H9 (cell line): Measurements from ENCODE around the gene ARHGAP26. TPM values are rescaled to one million over a fixed set of nuclear protein-coding genes. Genes with fewer than 3 reads are reported as not detected.

Experiments used
- DNase-seq: peaks from one replicate; pipeline ENCODE4 v3.0.0-alpha.2; 2017
- H2AFZ ChIP-seq: one replicate; pipeline ENCODE4 v1.6.1; 2013; ENCODE audit warnings: mild to moderate bottlenecking, low read length, control low read depth, moderate library complexity
- H2AK5ac ChIP-seq: 2 replicates; pipeline ENCODE4 v1.6.1; 2013; ENCODE audit warnings: low read length, control low read depth, mixed read lengths; ENCODE audit not compliant: insufficient read length
- H2BK120ac ChIP-seq: one replicate; pipeline ENCODE4 v1.6.1; 2013; ENCODE audit warnings: low read depth, mild to moderate bottlenecking, low read length, control low read depth, inconsistent platforms; ENCODE audit not compliant: poor library complexity, severe bottlenecking
- H2BK12ac ChIP-seq: 2 replicates; pipeline ENCODE4 v1.6.1; 2013; ENCODE audit warnings: low read length, control low read depth, mixed read lengths, low read depth; ENCODE audit not compliant: insufficient read length
- H2BK15ac ChIP-seq: 2 replicates; pipeline ENCODE4 v1.6.1; 2013; ENCODE audit warnings: low read depth, low read length, control low read depth
- H2BK20ac ChIP-seq: one replicate; pipeline ENCODE4 v1.6.1; 2013; ENCODE audit warnings: low read depth, mild to moderate bottlenecking, low read length, control low read depth, inconsistent platforms; ENCODE audit not compliant: poor library complexity, severe bottlenecking
- H2BK5ac ChIP-seq: 2 replicates; pipeline ENCODE4 v1.6.1; 2013; ENCODE audit warnings: low read length, control low read depth, mixed read lengths; ENCODE audit not compliant: insufficient read length
- H3K14ac ChIP-seq: 2 replicates; pipeline ENCODE4 v1.6.1; 2013; ENCODE audit warnings: low read length, control low read depth; ENCODE audit not compliant: insufficient read depth
- H3K18ac ChIP-seq: 2 replicates; pipeline ENCODE4 v1.6.1; 2013; ENCODE audit warnings: low read depth, mild to moderate bottlenecking, mixed read lengths, low read length, control low read depth; ENCODE audit not compliant: insufficient read length
- H3K23ac ChIP-seq: 2 replicates; pipeline ENCODE4 v1.6.1; 2013; ENCODE audit warnings: low read length, control low read depth, mixed read lengths, low read depth; ENCODE audit not compliant: insufficient read length
- H3K23me2 ChIP-seq: 2 replicates; pipeline ENCODE4 v1.6.1; 2013; ENCODE audit warnings: low read depth, mild to moderate bottlenecking, mixed read lengths, low read length, control low read depth; ENCODE audit not compliant: insufficient read length, poor library complexity, severe bottlenecking
- H3K27ac ChIP-seq: 2 replicates; pipeline ENCODE4 v1.5.1; 2013; ENCODE audit warnings: low read length, control low read depth, mixed read lengths, low read depth; ENCODE audit not compliant: insufficient read length
- H3K27me3 ChIP-seq: 2 replicates; pipeline ENCODE4 v1.6.1; 2013; ENCODE audit warnings: low read length, control low read depth, inconsistent platforms; ENCODE audit not compliant: insufficient read depth
- H3K4ac ChIP-seq: 2 replicates; pipeline ENCODE4 v1.6.1; 2013; ENCODE audit warnings: low read depth, mild to moderate bottlenecking, control low read depth, inconsistent platforms, low read length, moderate library complexity
- H3K4me1 ChIP-seq: 2 replicates; pipeline ENCODE4 v1.6.1; 2013; ENCODE audit warnings: low read length, control low read depth, inconsistent platforms; ENCODE audit not compliant: insufficient read depth
- H3K4me2 ChIP-seq: 2 replicates; pipeline ENCODE4 v1.6.1; 2013; ENCODE audit warnings: low read length, control low read depth, mixed read lengths; ENCODE audit not compliant: insufficient read length, insufficient read depth
- H3K56ac ChIP-seq: 2 replicates; pipeline ENCODE4 v1.6.1; 2013; ENCODE audit warnings: low read depth, mild to moderate bottlenecking, mixed read lengths, low read length, control low read depth; ENCODE audit not compliant: insufficient read length
- H3K79me1 ChIP-seq: 2 replicates; pipeline ENCODE4 v1.6.1; 2013; ENCODE audit warnings: low read depth, mild to moderate bottlenecking, moderate library complexity, low read length, control low read depth, inconsistent platforms; ENCODE audit not compliant: insufficient read depth, poor library complexity, severe bottlenecking
- H3K79me2 ChIP-seq: 2 replicates; pipeline ENCODE4 v1.6.1; 2013; ENCODE audit warnings: low read length, control low read depth, inconsistent platforms; ENCODE audit not compliant: insufficient read depth
- H3K9ac ChIP-seq: 2 replicates; pipeline ENCODE4 v1.6.1; 2013; ENCODE audit warnings: low read length, control low read depth, mixed read lengths; ENCODE audit not compliant: insufficient read length; ENCODE audit errors: extremely low read depth
- H3K9me3 ChIP-seq: one replicate; pipeline ENCODE4 v1.6.1; 2013; ENCODE audit warnings: low read depth, low read length, inconsistent platforms; ENCODE audit not compliant: control insufficient read depth
- H3T11ph ChIP-seq: one replicate; pipeline ENCODE4 v1.6.1; 2013; ENCODE audit warnings: mild to moderate bottlenecking, low read length, control low read depth, inconsistent platforms
- H4K20me1 ChIP-seq: one replicate; pipeline ENCODE4 v1.6.1; 2013; ENCODE audit not compliant: control insufficient read depth, insufficient read length, insufficient read depth
- H4K5ac ChIP-seq: 2 replicates; pipeline ENCODE4 v1.6.1; 2013; ENCODE audit warnings: low read depth, mild to moderate bottlenecking, mixed read lengths, low read length, control low read depth; ENCODE audit not compliant: insufficient read length
- H4K8ac ChIP-seq: replicated peaks from 2 replicates; pipeline ENCODE4 v1.6.1; 2013; ENCODE audit warnings: low read length, control low read depth, mixed read lengths, low read depth; ENCODE audit not compliant: insufficient read length
- H4K91ac ChIP-seq: 2 replicates; pipeline ENCODE4 v1.6.1; 2013; ENCODE audit warnings: low read depth, mild to moderate bottlenecking, moderate library complexity, mixed read lengths, low read length, control low read depth; ENCODE audit not compliant: insufficient read length
- H3K27ac Mint-ChIP-seq, 3 experiments: 2 replicates in 2 of 3; 3 replicates in 1 of 3; pipeline ENCODE4 v1.8.0; 2020 to 2021; ENCODE audit warnings: mixed read lengths in 3 of 3, mild to moderate bottlenecking in 1 of 3, moderate library complexity in 1 of 3
- H3K27me3 Mint-ChIP-seq: 2 replicates; pipeline ENCODE4 v1.8.0; 2021; ENCODE audit warnings: low read depth, mild to moderate bottlenecking, moderate library complexity, mixed read lengths
- H3K36me3 Mint-ChIP-seq, 3 experiments: 2 replicates in 2 of 3; 3 replicates in 1 of 3; pipeline ENCODE4 v1.8.0; 2020 to 2021; ENCODE audit warnings: low read depth in 3 of 3, mixed read lengths in 3 of 3; ENCODE audit not compliant: insufficient read depth in 1 of 3
- H3K4me1 Mint-ChIP-seq, 2 experiments: 2 replicates each; pipeline ENCODE4 v1.8.0; 2020; ENCODE audit warnings: mixed read lengths in 2 of 2
- H3K4me3 Mint-ChIP-seq, 2 experiments: 2 replicates in 1 of 2; 3 replicates in 1 of 2; pipeline ENCODE4 v1.8.0; 2020 to 2021; ENCODE audit warnings: mild to moderate bottlenecking in 2 of 2, mixed read lengths in 2 of 2, moderate library complexity in 1 of 2
- H3K9me3 Mint-ChIP-seq, 2 experiments: 2 replicates in 1 of 2; 3 replicates in 1 of 2; pipeline ENCODE4 v1.8.0; 2020; ENCODE audit warnings: mild to moderate bottlenecking in 2 of 2, mixed read lengths in 2 of 2, moderate library complexity in 1 of 2
- WGBS: extraction: QIAGEN DNeasy Blood & Tissue Kit; methylation state at CpG from one replicate; pipeline ENCODE4 v1.1.7; 2013; ENCODE audit warnings: missing lambda C conversion rate, low lambda C conversion rate, mixed read lengths; ENCODE audit not compliant: insufficient read length; ENCODE audit errors: extremely low coverage; 5-methylcytosine and 5-hydroxymethylcytosine counted together
- total RNA-seq: library from RNA; stranded (reverse); gene quantifications from 2 replicates; pipeline ENCODE4 v1.2.1, GENCODE V29; 2021
- TF ChIP-seq, protein P1 (sequence below): fragments of 200-600 bp; sonication (generic); conservative IDR thresholded peaks from 3 replicates; pipeline ENCODE4 v1.8.0; 2021; ENCODE audit warnings: antibody characterized with exemption, mild to moderate bottlenecking

ARHGAP26 gene
- total RNA-seq, 1 experiment from 2014 or later, result 13.8 TPM

DNA sequence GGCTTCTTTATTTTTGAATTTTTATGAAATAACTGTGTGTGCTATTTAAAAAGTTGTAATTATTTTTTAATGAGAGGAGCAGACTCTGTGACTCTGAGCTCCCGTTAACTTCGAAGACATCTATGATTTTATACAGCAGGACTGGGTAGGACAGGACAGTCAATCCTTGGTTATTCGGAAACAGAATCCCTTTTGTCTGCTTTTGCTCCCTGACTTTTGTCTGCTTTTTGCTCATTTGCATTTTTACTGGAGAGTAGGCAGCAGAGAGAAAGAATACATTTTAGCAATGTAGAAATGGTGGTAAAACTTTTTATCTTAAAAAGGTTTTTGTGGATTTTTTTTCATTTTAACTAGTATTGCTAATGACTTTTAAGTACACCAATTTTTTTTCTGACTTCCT lies 303.6 kb downstream of the ARHGAP26 start:
- Histone ChIP-seq H2BK20ac (no peak overlapping the region), H3K9ac (no peak overlapping the region), H3K79me1 (no peaks in the 10 kb centered on the region), H3K27ac (no peak overlapping the region), H3K4me1 (peaks cover 4% of the 10 kb centered on the region; the same call in 1 of the 2 replicates), H4K91ac (no peak overlapping the region), H2BK5ac (no peak overlapping the region), H2BK12ac (no peak overlapping the region), H3K23me2 (no peaks in the 10 kb centered on the region), H3K56ac (no peak overlapping the region), H3K79me2 (no peaks in the 10 kb centered on the region), H3T11ph (no peak overlapping the region), H3K27me3 (no peaks in the 10 kb centered on the region), H3K4me2 (no peak overlapping the region), H3K23ac (no peak overlapping the region), H3K14ac (no peak overlapping the region), H4K8ac (no peak overlapping the region), H3K4ac (no peak overlapping the region), H2AK5ac (no peak overlapping the region), H2AFZ (no peak overlapping the region), H4K20me1 (no peaks in the 10 kb centered on the region), H4K5ac (no peak overlapping the region), H2BK120ac (no peak overlapping the region), H2BK15ac (no peak overlapping the region), H3K9me3 (no peaks in the 10 kb centered on the region), H3K18ac (no peak overlapping the region)
- no peaks in the 10 kb centered on the region for H3K27me3 Mint-ChIP-seq
- H3K27ac Mint-ChIP-seq, result no peak overlapping the region; a peak in 1 of 7 replicates
- peaks cover 15 to 21% of the 10 kb centered on the region in 2 experiments for H3K4me1 Mint-ChIP-seq
- TF ChIP-seq, protein P1, sequence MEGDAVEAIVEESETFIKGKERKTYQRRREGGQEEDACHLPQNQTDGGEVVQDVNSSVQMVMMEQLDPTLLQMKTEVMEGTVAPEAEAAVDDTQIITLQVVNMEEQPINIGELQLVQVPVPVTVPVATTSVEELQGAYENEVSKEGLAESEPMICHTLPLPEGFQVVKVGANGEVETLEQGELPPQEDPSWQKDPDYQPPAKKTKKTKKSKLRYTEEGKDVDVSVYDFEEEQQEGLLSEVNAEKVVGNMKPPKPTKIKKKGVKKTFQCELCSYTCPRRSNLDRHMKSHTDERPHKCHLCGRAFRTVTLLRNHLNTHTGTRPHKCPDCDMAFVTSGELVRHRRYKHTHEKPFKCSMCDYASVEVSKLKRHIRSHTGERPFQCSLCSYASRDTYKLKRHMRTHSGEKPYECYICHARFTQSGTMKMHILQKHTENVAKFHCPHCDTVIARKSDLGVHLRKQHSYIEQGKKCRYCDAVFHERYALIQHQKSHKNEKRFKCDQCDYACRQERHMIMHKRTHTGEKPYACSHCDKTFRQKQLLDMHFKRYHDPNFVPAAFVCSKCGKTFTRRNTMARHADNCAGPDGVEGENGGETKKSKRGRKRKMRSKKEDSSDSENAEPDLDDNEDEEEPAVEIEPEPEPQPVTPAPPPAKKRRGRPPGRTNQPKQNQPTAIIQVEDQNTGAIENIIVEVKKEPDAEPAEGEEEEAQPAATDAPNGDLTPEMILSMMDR, result no peak
- WGBS, result no CpG with 5 or more reads among the region's 3 CpGs
- peaks cover 17 to 19% of the 10 kb centered on the region in 2 experiments for H3K9me3 Mint-ChIP-seq
- no peak overlapping the region for H3K4me3 Mint-ChIP-seq
- no peak for DNase-seq
- H3K36me3 Mint-ChIP-seq, result peaks cover 23 to 34% (median 25%) of the 10 kb centered on the region in 3 experiments
